Subcutaneous adipose tissue (tissue), 4 donors: ENCODE data around the gene ARID1B. TPM values are rescaled to one million over a fixed set of nuclear protein-coding genes. Genes with fewer than 3 reads are reported as not detected.

Experiments used
- total RNA-seq, 4 donors: library from RNA; depleted of rRNA; stranded (reverse); fragments of >200 nt; gene quantifications; one replicate each; pipeline ENCODE4 v1.1.0, GENCODE V29; 2016
- TF ChIP-seq, protein P1 (sequence below): fragments of 450-650 bp; IDR thresholded peaks from one replicate; pipeline ENCODE4 v1.5.1; 2016; ENCODE audit warnings: low read depth, mild to moderate bottlenecking, control low read depth, antibody characterized with exemption, moderate library complexity

ARID1B gene
- total RNA-seq, 4 donors from 2014 or later, result 93.8 to 137 (median 104) TPM

DNA sequence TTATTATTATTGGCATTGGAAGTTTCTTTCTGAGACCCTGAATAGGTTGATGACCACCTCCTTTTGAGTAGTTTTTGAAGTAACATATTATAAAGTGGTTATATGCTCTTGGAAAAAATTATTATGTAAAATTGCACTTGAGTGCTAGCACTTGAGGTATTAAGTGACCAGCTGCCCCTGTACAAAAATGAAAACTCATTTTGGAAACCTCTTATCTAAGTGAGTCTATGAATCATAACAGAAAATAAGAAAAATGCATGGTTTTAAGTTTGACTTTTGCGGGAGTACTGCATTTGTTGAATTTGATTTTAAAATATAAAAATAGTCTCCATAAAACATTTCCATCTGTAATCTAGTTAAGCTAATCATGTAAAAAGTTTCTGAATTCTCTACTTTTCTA, 297.8 kb downstream of the ARID1B start:
- TF ChIP-seq, protein P1, sequence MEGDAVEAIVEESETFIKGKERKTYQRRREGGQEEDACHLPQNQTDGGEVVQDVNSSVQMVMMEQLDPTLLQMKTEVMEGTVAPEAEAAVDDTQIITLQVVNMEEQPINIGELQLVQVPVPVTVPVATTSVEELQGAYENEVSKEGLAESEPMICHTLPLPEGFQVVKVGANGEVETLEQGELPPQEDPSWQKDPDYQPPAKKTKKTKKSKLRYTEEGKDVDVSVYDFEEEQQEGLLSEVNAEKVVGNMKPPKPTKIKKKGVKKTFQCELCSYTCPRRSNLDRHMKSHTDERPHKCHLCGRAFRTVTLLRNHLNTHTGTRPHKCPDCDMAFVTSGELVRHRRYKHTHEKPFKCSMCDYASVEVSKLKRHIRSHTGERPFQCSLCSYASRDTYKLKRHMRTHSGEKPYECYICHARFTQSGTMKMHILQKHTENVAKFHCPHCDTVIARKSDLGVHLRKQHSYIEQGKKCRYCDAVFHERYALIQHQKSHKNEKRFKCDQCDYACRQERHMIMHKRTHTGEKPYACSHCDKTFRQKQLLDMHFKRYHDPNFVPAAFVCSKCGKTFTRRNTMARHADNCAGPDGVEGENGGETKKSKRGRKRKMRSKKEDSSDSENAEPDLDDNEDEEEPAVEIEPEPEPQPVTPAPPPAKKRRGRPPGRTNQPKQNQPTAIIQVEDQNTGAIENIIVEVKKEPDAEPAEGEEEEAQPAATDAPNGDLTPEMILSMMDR, result no peak

DNA sequence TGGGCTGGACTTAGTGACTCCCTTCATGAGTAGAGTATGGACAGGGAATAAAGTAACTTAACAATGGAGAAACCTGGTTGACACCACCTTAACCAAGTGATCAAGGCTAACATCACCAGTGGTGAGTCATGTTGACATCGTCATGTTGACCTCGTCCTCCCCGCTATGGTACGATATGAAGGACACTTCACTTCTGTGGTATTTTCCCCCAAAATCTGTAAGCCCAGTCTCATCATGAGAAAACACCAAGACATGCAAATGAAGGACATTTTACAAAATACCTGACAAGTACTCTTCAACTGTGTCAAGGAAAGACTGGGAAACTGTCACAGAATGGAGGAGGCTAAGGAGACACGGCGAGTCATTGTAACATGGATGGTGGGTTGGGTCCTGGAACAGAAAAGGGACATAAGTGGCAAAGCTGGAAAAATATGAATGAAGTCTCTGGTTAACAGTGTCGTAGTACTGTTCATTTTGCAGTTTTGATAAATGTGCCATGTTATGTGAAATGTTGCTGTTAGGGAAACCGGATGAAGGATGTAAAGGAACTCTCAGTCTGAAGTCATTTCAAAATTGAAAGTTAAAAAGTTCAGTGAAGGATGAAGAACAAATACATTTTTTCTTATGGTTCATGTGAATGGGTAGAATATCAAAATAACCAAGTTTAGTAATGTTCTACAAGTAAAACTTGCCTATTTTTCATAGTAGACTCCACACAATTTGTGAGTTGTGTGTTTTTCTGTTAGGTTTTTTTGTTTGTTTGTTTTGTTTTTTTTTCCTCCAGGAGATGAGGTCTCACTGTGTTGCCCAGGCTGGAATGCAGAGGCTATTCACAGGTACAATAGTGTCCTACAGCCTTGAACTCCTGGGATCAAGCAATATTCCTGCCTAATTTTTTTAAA, 298.6 kb downstream of the ARID1B start:
- TF ChIP-seq, protein P1, result no peak

DNA sequence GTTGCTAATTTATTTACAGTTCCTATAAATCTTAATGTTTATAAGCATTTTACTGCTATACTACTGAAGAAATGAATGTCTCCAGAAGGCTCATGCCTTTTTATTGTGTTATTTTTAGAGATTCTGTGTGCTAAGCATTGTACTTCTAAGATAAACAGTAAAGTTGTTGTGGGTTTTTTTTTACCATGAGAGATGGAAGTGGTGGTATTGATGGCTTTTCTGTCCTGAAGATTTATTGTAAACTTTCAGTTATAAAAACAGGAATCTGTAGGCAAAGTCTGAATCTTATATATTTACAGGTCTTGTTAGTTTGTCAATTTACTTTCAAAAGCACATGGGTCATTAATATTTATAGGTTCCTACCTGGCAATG, 299.3 kb downstream of the ARID1B start:
- TF ChIP-seq, protein P1, result no peak

DNA sequence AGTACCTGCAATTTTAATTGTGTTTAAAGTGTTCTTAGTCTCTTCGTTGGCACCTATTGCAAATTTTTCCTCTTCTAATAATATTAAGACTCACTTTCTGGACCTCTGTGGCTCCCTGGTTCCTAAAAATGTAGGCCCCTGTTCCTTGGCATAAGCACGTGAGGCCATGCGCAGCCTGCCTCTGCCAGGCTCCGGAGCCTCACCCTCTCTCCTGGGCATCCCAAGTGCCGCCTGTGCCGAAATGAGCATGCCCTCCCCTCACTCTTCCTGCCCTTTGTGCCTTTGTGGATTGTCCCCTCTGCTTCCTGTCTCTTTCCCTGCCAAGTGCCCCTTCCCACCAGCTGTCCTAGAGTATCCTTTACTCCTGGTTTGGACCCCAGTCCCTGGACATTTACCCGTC, 300.1 kb downstream of the ARID1B start:
- TF ChIP-seq, protein P1, result no peak

DNA sequence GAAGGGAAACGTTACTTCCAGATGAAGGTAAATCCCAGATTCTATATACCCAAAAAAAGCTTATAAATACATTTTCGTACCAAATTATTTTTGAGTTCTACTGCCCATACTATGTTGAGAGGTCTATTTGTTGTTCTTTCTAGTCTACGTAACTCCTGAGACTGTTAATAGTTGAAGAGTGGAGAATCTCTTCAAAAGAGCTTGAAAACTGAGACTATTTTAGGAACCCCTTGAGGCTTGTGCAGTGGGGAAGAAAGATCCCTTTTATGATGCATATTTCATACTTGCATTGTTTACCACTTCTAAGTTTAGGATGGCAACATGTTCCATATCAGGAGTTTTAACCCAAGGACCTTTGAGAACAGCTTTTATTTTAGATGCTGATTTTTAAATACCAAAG, 301.1 kb downstream of the ARID1B start:
- TF ChIP-seq, protein P1, result no peak

DNA sequence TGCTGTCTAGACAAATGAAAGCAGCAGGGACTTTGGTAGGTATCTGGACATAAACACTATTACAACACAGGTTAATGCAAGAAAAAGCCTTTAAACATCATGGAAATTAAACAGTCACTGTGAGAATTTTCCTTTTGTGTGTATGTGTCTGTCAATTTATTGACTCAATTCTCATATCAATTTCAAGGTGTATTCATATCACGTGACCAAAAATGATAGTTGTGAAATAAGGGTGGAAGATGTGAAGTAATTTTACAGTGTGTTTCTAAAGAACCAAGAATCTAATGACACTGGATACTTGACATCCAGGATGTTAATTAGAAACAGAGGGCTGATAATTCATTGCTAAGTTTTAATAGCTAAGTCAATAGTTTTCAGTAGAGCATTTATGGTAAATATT, 302.1 kb downstream of the ARID1B start:
- TF ChIP-seq, protein P1, result no peak

DNA sequence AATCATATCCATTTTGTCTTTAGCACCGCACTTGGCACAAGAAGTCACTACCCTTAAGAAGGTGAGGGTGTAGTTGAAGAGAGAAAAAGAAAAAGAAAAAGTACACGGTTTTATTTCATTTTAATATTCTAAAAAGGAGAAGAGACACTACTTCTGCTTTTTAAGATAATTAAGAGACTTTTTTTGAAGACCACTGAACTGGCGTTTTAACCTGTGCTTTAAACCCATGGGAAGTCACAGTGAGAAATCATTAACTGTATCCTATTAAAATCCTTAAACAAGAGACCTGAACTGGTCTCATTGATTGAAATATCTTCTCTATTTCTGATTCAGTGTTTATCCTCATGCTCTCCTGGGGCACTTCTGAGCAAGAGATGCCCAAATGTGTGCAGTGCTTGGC, 302.6 kb downstream of the ARID1B start:
- TF ChIP-seq, protein P1, result no peak
